Hematopoietic multipotent progenitor cell treated with erythropoietin and hydrocortisone succinate and interleukin-3 and kit ligand, for 15 days (in vitro differentiated cells): ENCODE data around the gene RABEP1.

Source experiments
- DNase-seq: peaks from one replicate; pipeline ENCODE4 v3.0.0-alpha.2; 2015; ENCODE audit warnings: low spot score

Gene RABEP1

GRCh38 chr17:5272322-5272721 is 9.8 kb upstream of the RABEP1 start:
- no peak for DNase-seq

- no peak for DNase-seq
Observed at GRCh38 chr17:5282642-5283217, 646 bp downstream of the RABEP1 start.

GRCh38 chr17:5283571-5284315 is 1.7 kb downstream of the RABEP1 start:
- DNase-seq, result no peak

- no peak for DNase-seq
Observed at GRCh38 chr17:5284681-5285080, 2.6 kb downstream of the RABEP1 start.

GRCh38 chr17:5286846-5287245 is 4.8 kb downstream of the RABEP1 start:
- no peak for DNase-seq

- no peak for DNase-seq
Observed at GRCh38 chr17:5291683-5292350, 9.7 kb downstream of the RABEP1 start.

GRCh38 chr17:5297245-5297644 is 15.2 kb downstream of the RABEP1 start:
- DNase-seq, result no peak

- no peak for DNase-seq
Observed at GRCh38 chr17:5299383-5299782, 17.3 kb downstream of the RABEP1 start.

- DNase-seq, result no peak
Observed at GRCh38 chr17:5304636-5305035, 22.6 kb downstream of the RABEP1 start.

- DNase-seq, result no peak
Observed at GRCh38 chr17:5309851-5310250, 27.8 kb downstream of the RABEP1 start.

GRCh38 chr17:5325851-5326250 is 43.8 kb downstream of the RABEP1 start:
- DNase-seq, result no peak

- DNase-seq, result no peak
Observed at GRCh38 chr17:5329784-5330557, 47.9 kb downstream of the RABEP1 start.

GRCh38 chr17:5330981-5331380 is 48.9 kb downstream of the RABEP1 start:
- DNase-seq, result no peak

- DNase-seq, result no peak
Observed at GRCh38 chr17:5331506-5331905, 49.4 kb downstream of the RABEP1 start.

GRCh38 chr17:5344914-5345313 is 62.8 kb downstream of the RABEP1 start:
- no peak for DNase-seq

- DNase-seq, result no peak
Observed at GRCh38 chr17:5352681-5353289, 70.7 kb downstream of the RABEP1 start.

- DNase-seq, result no peak
Observed at GRCh38 chr17:5354310-5354709, 72.2 kb downstream of the RABEP1 start.

- no peak for DNase-seq
Observed at GRCh38 chr17:5354886-5355415, 72.9 kb downstream of the RABEP1 start.

GRCh38 chr17:5355421-5356129 is 73.5 kb downstream of the RABEP1 start:
- no peak for DNase-seq

GRCh38 chr17:5361426-5361825 is 79.3 kb downstream of the RABEP1 start:
- no peak for DNase-seq

- DNase-seq, result no peak
Observed at GRCh38 chr17:5362162-5362811, 80.2 kb downstream of the RABEP1 start.
